ENCODE results near the gene CISD3. TPM values are rescaled to one million over a fixed set of nuclear protein-coding genes. Genes with fewer than 3 reads are reported as not detected.

CISD3 gene
- total RNA-seq, 1 experiment from 2014 or later = 6.6 TPM

DNA sequence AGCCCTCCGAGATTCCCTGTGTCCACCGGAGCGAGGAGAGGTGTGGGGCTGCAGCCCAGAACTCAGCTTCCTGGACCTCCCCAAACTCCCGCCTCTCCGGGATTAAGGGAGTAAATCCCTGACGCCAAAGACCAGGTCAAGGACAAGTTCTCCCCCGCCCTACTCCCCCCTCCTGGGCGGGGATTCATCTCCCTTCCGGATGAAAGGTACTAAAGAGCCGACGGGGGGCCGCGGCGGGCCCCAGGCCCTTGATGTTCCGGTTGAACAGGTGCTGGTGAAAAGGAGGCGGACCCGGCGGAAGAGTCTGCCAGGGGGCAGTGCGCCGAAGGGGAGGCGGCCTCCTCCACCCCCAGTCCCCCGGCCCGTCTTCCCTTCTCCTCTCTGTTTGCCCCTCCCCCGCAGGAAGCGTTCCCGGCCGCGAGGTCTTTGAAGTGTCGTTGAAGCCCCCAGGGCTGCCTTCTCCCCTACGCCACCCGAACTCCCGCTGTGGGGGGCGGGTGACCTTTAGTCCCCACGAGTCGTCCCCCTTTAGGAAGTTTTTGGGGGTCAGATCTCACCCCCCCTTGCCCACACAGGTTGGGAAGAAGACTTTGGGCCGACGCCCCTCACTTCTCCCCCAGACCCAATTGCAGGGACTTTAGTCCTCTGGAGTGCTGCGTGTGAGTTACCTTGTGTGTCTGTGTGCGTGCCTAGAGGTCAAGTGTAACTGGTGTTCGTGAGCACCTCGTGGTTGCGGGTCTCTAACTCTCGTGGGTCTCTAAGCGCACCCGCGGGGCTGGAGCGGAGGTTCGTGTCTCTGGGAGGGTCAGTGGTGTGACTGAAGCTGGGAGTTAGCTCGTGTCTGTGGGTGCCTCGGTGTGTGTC, 26.2 kb upstream of the CISD3 start:
- H3K4me1 ChIP-seq (ENCODE audit: insufficient read depth, low read length, poor library complexity, severe bottlenecking) = no peaks in the 10 kb centered on the region
- H3K4me3 ChIP-seq (ENCODE audit: low read depth, low read length, poor library complexity, severe bottlenecking) = peak overlapping the region; percentile 71
- H3K9me3 ChIP-seq (ENCODE audit: low read depth, low read length, poor library complexity, severe bottlenecking) = no peaks in the 10 kb centered on the region
- H3K36me3 ChIP-seq (ENCODE audit: insufficient read depth, low read length, poor library complexity, severe bottlenecking) = peaks cover 6% of the 10 kb centered on the region
- ChIA-PET CTCF (interaction anchor here (0.6 kb wide), 2 partner anchors 8 to 31 kb away, joined by 3 to 7 read pairs; no protein-coding TSS in a partner anchor), POLR2A (ENCODE audit: low non-redundant PET) (no interaction called here)
- H3K27ac ChIP-seq (ENCODE audit: low read depth, low read length, poor library complexity, severe bottlenecking) = peak overlapping the region; percentile 85
- no TSS peak for BruUV-seq (replicated peaks)
- intact Hi-C loops (cut with micrococcal nuclease; ENCODE audit: unreplicated experiment) = no loop called here
- no peak for TF ChIP-seq EZH2 (IDR thresholded peaks at IDR 0.05; ENCODE audit: borderline replicate concordance, low read depth, low read length, poor library complexity, severe bottlenecking)
- TF ChIP-seq, protein P1, sequence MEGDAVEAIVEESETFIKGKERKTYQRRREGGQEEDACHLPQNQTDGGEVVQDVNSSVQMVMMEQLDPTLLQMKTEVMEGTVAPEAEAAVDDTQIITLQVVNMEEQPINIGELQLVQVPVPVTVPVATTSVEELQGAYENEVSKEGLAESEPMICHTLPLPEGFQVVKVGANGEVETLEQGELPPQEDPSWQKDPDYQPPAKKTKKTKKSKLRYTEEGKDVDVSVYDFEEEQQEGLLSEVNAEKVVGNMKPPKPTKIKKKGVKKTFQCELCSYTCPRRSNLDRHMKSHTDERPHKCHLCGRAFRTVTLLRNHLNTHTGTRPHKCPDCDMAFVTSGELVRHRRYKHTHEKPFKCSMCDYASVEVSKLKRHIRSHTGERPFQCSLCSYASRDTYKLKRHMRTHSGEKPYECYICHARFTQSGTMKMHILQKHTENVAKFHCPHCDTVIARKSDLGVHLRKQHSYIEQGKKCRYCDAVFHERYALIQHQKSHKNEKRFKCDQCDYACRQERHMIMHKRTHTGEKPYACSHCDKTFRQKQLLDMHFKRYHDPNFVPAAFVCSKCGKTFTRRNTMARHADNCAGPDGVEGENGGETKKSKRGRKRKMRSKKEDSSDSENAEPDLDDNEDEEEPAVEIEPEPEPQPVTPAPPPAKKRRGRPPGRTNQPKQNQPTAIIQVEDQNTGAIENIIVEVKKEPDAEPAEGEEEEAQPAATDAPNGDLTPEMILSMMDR (conservative IDR thresholded peaks at IDR 0.05; ENCODE audit: low read depth, low read length) = no peak
- peak; percentile 32 for DNase-seq (ENCODE audit: low spot score)
- H3K27me3 ChIP-seq (replicated peaks; ENCODE audit: insufficient read depth, low read depth, low read length, poor library complexity) = no peaks in the 10 kb centered on the region

DNA sequence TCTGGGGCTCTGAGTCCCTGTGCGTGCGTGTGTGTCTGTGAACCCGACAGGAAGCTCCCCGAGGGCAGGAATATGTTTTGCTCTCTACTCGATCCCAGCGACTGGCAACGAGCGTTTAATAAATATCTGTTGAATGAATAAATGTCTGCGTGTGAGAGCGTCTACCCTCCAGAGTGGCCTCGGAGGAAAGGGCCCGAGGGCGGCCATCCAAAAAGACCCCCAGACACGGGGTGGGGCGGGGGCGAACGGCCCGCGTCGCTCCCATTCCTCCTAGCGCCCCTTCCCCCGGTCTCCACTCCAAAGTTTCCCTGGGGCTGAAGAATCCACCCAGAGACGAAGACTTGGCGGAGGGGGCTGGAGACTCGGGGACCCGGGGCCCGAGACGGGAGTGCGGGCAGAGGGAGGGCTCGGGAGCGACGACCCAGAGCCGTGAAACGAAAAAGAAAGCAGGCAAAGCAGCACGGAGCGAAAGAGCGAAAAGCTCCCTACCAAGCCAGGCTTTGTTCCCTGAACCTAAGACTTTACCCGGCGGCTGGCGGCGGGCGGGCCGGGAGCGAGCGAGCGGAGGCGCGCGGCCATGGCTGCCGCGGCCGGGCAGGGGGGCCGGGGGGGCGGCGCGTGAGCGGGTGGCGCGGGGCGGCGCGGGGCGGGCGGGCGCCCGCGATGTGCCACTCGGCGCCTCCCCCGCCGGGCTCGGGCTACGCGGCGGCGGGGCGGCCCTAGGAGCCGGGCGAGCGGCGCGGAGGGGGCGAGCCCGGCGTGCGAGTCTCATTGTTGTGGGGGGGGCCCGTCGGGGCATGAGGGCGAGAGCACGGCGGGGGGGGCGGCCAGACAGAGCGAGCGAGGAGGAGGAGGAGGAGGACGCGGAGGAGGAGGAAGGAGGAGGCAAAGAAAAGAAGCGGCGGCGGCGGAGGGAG, 25.3 kb upstream of the CISD3 start, which contains the start of gene MLLT6:
MLLT6 (plus strand) TSS at position 668 of the 917 bp plus-strand sequence. CDS start 360 bp downstream, outside the sequence.
- Histone ChIP-seq H3K4me3 (ENCODE audit: low read depth, low read length, poor library complexity, severe bottlenecking) (peak within 1 kb of the TSS; percentile 71), H3K27me3 (replicated peaks; ENCODE audit: insufficient read depth, low read depth, low read length, poor library complexity) (no peaks in the 10 kb centered on the region), H3K9me3 (ENCODE audit: low read depth, low read length, poor library complexity, severe bottlenecking) (no peaks in the 10 kb centered on the region), H3K27ac (ENCODE audit: low read depth, low read length, poor library complexity, severe bottlenecking) (peak within 1 kb of the TSS; percentile 85), H3K36me3 (ENCODE audit: insufficient read depth, low read length, poor library complexity, severe bottlenecking) (peaks cover 6% of the 10 kb centered on the region), H3K4me1 (ENCODE audit: insufficient read depth, low read length, poor library complexity, severe bottlenecking) (no peaks in the 10 kb centered on the region)
- ChIA-PET CTCF (interaction anchor here (0.6 kb wide), 2 partner anchors 8 to 30 kb away, joined by 3 to 7 read pairs; no protein-coding TSS in a partner anchor), POLR2A (ENCODE audit: low non-redundant PET) (no interaction called here)
- TF ChIP-seq EZH2 (IDR thresholded peaks at IDR 0.05; ENCODE audit: borderline replicate concordance, low read depth, low read length, poor library complexity, severe bottlenecking) = no peak
- TF ChIP-seq, protein P1 (conservative IDR thresholded peaks at IDR 0.05; ENCODE audit: low read depth, low read length) = no peak
- no TSS peak for BruUV-seq (replicated peaks)
- intact Hi-C loops (cut with micrococcal nuclease; ENCODE audit: unreplicated experiment) = no loop called here
- peak; percentile 79 for DNase-seq (ENCODE audit: low spot score)

DNA sequence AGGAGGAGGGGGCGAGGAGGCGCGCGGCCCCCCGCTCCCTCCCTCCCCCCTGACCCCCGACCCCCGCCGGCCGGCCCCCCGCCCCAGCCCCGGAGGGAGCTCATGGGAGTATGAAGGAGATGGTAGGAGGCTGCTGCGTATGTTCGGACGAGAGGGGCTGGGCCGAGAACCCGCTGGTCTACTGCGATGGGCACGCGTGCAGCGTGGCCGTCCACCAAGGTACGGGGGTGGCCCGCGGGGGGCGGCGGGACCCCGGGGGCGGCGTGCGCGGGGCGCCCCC, 24.7 kb upstream of the CISD3 start:
- Histone ChIP-seq H3K9me3 (ENCODE audit: low read depth, low read length, poor library complexity, severe bottlenecking) (no peaks in the 10 kb centered on the region), H3K4me3 (ENCODE audit: low read depth, low read length, poor library complexity, severe bottlenecking) (peak overlapping the region; percentile 71), H3K4me1 (ENCODE audit: insufficient read depth, low read length, poor library complexity, severe bottlenecking) (no peaks in the 10 kb centered on the region), H3K27ac (ENCODE audit: low read depth, low read length, poor library complexity, severe bottlenecking) (peak overlapping the region; percentile 65), H3K36me3 (ENCODE audit: insufficient read depth, low read length, poor library complexity, severe bottlenecking) (peaks cover 6% of the 10 kb centered on the region), H3K27me3 (replicated peaks; ENCODE audit: insufficient read depth, low read depth, low read length, poor library complexity) (no peaks in the 10 kb centered on the region)
- ChIA-PET POLR2A (ENCODE audit: low non-redundant PET) (interaction anchor here (0.6 kb wide), 1 partner anchor 139 kb away, joined by 4 read pairs; no protein-coding TSS in a partner anchor), CTCF (no interaction called here)
- TF ChIP-seq, protein P1 (conservative IDR thresholded peaks at IDR 0.05; ENCODE audit: low read depth, low read length) = no peak
- no peak for TF ChIP-seq EZH2 (IDR thresholded peaks at IDR 0.05; ENCODE audit: borderline replicate concordance, low read depth, low read length, poor library complexity, severe bottlenecking)
- BruUV-seq (replicated peaks) = no TSS peak
- DNase-seq (ENCODE audit: low spot score) = no peak
- intact Hi-C loops (cut with micrococcal nuclease; ENCODE audit: unreplicated experiment) = no loop called here

All from A673 (cell line).